ENCODE results near the gene NTRK3.

The NTRK3 gene

GRCh38 chr15:87961851-87962420, 294.6 kb downstream of the NTRK3 start:
- Histone ChIP-seq H3K4me1 (ENCODE audit: insufficient read depth, poor library complexity, severe bottlenecking) (no peaks in the 10 kb centered on the region), H3K27me3 (ENCODE audit: insufficient read depth, poor library complexity, severe bottlenecking) (peaks cover 6% of the 10 kb centered on the region), H3K36me3 (ENCODE audit: low read depth) (no peaks in the 10 kb centered on the region), H3K9me3 (ENCODE audit: severe bottlenecking) (no peaks in the 10 kb centered on the region), H3K27ac (ENCODE audit: poor library complexity, severe bottlenecking) (no peak overlapping the region), H3K4me3 (ENCODE audit: severe bottlenecking) (no peak overlapping the region)
- DNase-seq (ENCODE audit: low spot score) (no peak), ATAC-seq (ENCODE audit: low read depth) (no peak)
- TF ChIP-seq CTCF (IDR thresholded peaks at IDR 0.05; ENCODE audit: poor library complexity, severe bottlenecking) = no peak

- Histone ChIP-seq H3K27ac (ENCODE audit: poor library complexity, severe bottlenecking) (no peak overlapping the region), H3K36me3 (ENCODE audit: low read depth) (no peaks in the 10 kb centered on the region), H3K27me3 (ENCODE audit: insufficient read depth, poor library complexity, severe bottlenecking) (peaks cover 6% of the 10 kb centered on the region), H3K4me3 (ENCODE audit: severe bottlenecking) (no peak overlapping the region), H3K4me1 (ENCODE audit: insufficient read depth, poor library complexity, severe bottlenecking) (no peaks in the 10 kb centered on the region), H3K9me3 (ENCODE audit: severe bottlenecking) (no peaks in the 10 kb centered on the region)
- no peak for TF ChIP-seq CTCF (IDR thresholded peaks at IDR 0.05; ENCODE audit: poor library complexity, severe bottlenecking)
- ATAC-seq (ENCODE audit: low read depth) (no peak), DNase-seq (ENCODE audit: low spot score) (no peak)
Observed at GRCh38 chr15:87959662-87960061, 296.9 kb downstream of the NTRK3 start.

GRCh38 chr15:87959080-87959479, 297.5 kb downstream of the NTRK3 start:
- H3K27ac ChIP-seq (ENCODE audit: poor library complexity, severe bottlenecking) = no peak overlapping the region
- no peaks in the 10 kb centered on the region for H3K36me3 ChIP-seq (ENCODE audit: low read depth)
- H3K9me3 ChIP-seq (ENCODE audit: severe bottlenecking) = no peaks in the 10 kb centered on the region
- TF ChIP-seq CTCF (IDR thresholded peaks at IDR 0.05; ENCODE audit: poor library complexity, severe bottlenecking) = no peak
- ATAC-seq (ENCODE audit: low read depth) (no peak; the same call in 2 of the 3 replicates), DNase-seq (ENCODE audit: low spot score) (no peak)
- no peak overlapping the region for H3K4me3 ChIP-seq (ENCODE audit: severe bottlenecking)
- H3K4me1 ChIP-seq (ENCODE audit: insufficient read depth, poor library complexity, severe bottlenecking) = no peaks in the 10 kb centered on the region
- H3K27me3 ChIP-seq (ENCODE audit: insufficient read depth, poor library complexity, severe bottlenecking) = peaks cover 6% of the 10 kb centered on the region

GRCh38 chr15:87955284-87955909, 301.1 kb downstream of the NTRK3 start:
- ATAC-seq (ENCODE audit: low read depth) (no peak), DNase-seq (ENCODE audit: low spot score) (peak; percentile 48)
- TF ChIP-seq CTCF (IDR thresholded peaks at IDR 0.05; ENCODE audit: poor library complexity, severe bottlenecking) = no peak
- H3K36me3 ChIP-seq (ENCODE audit: low read depth) = no peaks in the 10 kb centered on the region
- H3K27me3 ChIP-seq (ENCODE audit: insufficient read depth, poor library complexity, severe bottlenecking) = peaks cover 6% of the 10 kb centered on the region
- no peak overlapping the region for H3K4me3 ChIP-seq (ENCODE audit: severe bottlenecking)
- no peaks in the 10 kb centered on the region for H3K4me1 ChIP-seq (ENCODE audit: insufficient read depth, poor library complexity, severe bottlenecking)
- H3K27ac ChIP-seq (ENCODE audit: poor library complexity, severe bottlenecking) = no peak overlapping the region
- no peaks in the 10 kb centered on the region for H3K9me3 ChIP-seq (ENCODE audit: severe bottlenecking)

- no peaks in the 10 kb centered on the region for H3K36me3 ChIP-seq (ENCODE audit: low read depth)
- no peak for TF ChIP-seq CTCF (IDR thresholded peaks at IDR 0.05; ENCODE audit: poor library complexity, severe bottlenecking)
- H3K4me3 ChIP-seq (ENCODE audit: severe bottlenecking) = no peak overlapping the region
- ATAC-seq (ENCODE audit: low read depth) (no peak), DNase-seq (ENCODE audit: low spot score) (no peak)
- no peaks in the 10 kb centered on the region for H3K4me1 ChIP-seq (ENCODE audit: insufficient read depth, poor library complexity, severe bottlenecking)
- H3K27ac ChIP-seq (ENCODE audit: poor library complexity, severe bottlenecking) = no peak overlapping the region
- peaks cover 2% of the 10 kb centered on the region for H3K27me3 ChIP-seq (ENCODE audit: insufficient read depth, poor library complexity, severe bottlenecking)
- H3K9me3 ChIP-seq (ENCODE audit: severe bottlenecking) = no peaks in the 10 kb centered on the region
Observed at GRCh38 chr15:87954793-87955192, 301.7 kb downstream of the NTRK3 start.

Measured in RWPE2 (cell line).